CD4-positive, alpha-beta T cell treated with Interleukin-6 at 100 ng/mL for 8 hours (primary cell): ENCODE measurements around the gene SYT13.

Source experiments
- DNase-seq: peaks from one replicate; pipeline ENCODE4 v3.0.0-alpha.2; 2020; ENCODE audit warnings: mixed read lengths, low spot score

The SYT13 gene

DNA sequence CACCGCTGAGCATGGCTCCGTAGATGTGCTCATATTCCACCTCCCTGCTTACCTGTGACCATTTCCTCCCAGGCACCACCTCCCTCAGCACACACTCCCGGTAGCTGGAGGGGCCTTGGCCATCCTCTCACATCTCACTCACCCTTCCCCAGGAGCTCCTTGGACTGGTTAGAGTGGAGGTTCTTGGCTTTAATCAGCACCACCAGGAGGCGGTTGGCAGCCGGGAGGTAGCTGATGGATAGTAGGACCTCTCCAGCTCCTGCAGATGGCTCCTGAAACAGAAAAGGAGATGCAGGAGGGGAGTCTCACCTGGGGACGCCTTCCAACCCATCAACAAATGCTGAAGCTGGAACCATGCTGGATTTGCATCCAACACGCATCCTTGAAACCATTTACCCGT lies 39.9 kb downstream of the SYT13 start:
- no peak for DNase-seq

DNA sequence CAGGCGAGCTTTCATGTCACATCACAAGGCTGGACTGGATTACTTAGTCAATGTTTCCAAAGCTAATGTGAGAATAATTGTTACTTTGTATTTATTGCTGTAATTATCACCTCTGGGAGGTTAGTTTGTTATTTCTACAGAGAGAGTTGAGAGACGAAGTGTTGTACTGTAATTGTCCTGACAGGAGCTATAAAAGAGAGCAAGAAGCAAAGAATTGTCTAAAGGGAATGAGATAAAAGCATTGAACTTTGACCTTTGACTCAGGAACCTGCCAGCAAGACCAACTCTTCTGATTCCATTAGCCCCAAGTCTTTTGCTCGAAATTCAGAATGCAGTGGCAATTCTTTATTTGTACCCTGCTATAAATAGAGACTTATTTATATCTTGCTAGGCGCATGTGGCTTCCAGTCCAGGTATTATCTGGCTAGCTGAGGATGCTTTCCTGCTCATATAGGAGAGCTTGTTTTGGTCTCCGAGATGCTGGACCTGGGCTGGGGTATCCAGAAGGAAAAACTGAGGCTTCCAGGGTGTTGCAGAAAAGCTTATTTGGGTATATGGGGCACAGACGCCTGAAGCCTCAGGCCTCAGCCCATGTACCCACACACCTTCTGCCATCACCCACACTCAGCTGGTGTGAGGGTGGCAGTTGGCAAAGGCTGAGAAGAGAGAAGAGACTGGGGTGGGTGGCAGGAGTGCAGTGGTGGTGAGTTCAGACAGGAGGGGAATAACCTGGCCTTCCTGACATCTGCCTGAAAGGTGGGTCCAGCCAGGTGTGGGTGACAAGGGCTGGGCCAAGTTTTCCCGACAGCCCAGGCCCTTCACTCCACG lies 40.7 kb downstream of the SYT13 start:
- no peak for DNase-seq

DNA sequence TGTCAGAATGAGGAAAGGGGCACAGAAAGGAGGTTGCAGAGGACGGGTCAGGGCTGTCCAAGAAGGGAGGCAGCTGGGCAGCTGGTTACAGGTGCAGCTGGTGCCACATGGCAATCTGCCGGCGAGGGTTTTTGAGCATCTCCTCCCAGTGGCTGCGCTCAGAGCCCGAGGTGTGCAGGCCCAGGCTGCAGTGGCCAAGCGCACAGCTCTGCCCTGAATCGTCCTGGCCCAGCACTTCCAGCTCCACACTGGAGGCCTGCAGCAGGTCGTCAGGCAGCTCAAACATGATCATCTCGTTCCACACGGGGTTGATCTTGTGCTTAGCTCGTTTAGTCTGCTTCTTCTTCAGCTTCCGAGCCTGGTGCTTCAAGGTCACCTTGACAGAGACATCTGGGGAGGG lies 42.2 kb downstream of the SYT13 start:
- no peak for DNase-seq

DNA sequence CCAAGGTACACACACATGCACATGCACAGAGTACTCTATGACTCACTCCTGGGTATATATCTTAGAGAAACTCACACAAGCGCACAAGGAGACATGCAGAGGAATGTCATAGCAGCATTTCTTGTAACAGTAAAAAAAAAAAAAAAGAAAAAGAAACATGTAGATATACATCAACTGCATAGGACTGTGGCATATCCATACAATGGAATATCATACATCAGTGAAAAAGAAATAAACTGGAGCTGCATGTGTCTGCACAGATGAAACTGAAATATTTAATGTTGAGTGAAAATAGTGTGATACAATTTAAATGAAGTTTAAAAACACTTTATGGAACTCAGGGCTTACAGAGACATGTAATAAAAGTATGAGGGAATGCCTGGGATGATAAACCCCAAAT lies 46.4 kb downstream of the SYT13 start:
- DNase-seq = no peak

DNA sequence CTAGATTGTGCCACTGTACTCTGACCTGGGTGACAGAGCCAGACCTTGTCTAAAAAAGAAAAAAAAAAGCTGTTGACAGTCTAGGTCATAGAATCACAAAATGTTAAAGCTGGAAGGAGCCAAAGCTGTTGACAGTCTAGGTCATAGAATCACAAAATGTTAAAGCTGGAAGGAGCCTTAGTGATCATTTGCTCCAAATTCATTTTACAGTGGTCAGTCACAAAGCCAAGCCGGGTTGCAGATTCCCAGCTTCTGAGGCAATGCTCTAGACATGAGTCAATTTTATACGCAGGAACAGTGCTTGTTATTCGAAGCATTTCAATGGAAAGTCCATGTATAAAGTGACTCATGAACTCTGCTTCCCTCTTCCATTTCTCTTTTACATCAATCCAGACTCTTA lies 47.4 kb downstream of the SYT13 start:
- no peak for DNase-seq

DNA sequence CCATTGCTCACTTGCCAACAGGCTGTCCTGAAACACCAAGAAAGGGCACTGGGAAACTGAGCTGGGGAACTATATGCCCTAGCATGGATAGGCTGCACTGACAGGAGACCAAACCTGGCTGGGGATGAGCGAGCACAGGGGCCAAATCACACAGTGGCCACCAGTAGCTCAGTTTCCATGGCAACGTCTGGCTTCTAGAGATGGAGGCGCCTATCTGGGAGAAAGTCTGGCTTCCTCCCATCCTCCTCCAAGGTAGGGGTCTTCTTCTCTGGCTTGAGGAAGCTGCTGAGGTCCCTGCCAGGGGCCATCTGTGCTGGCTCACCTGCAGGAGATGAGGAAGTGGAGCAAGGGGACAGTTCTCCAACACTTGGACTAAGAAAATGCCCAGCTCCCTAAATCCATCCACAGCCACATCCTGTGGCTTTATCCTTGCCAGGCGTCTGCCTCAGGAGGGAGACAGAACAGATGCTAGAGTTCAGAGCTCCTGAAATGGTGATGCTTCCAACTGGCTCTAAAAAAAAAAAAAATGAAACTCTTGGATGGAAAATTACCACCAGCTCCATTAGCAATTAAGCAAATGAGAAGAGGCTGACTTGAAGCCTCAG lies 48.3 kb downstream of the SYT13 start:
- DNase-seq = no peak

DNA sequence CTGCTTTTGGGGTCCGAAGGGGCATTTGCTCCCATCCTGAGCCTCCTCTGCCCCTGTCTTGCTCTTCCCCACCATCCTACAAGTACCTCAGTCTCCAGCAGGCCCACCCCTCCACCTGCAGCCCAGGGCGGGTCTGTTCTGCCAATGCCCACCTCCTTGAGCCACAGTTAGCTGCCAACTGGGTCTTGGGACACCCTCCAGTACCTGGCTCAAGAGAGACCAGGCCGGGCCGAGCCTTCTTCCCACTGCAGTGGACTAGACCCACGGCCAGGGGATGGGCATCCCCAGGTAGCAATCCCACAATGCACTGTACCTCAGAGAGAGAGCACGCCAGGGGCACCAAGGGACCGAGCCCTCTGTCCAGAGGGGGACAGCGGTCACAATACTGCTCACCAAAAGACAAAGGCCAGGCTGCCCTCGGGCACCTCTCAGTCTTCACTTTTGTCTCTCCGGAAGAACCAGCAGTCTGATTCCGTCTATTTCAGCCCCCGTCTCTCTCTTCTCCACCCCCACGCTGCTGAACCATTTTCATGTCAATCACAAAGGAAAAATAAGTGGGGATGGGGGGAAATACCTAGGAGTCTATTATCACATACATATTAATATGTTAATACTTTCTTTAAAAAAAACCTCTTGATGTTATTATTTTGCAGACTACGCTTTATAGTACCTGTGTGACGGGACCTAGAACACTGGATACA lies 51.7 kb downstream of the SYT13 start:
- DNase-seq = no peak

DNA sequence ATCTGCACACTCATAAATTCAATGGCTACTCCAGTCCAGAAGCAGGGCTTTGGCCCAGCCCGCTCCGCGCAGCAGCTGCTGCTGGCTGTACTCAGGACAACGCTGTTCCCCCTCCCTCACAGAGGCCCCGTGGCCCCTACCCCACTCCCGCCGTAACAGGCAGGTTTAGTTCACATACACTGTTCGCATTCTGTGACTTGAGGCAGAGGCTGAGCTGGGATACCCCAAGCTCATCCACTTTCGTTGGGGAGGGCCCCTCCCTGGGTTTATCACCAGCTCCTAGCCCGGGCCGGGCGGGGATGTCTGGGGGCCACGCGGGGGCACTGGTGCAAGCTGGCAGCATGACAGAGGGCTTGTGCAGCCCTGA lies 52.4 kb downstream of the SYT13 start:
- DNase-seq = no peak

DNA sequence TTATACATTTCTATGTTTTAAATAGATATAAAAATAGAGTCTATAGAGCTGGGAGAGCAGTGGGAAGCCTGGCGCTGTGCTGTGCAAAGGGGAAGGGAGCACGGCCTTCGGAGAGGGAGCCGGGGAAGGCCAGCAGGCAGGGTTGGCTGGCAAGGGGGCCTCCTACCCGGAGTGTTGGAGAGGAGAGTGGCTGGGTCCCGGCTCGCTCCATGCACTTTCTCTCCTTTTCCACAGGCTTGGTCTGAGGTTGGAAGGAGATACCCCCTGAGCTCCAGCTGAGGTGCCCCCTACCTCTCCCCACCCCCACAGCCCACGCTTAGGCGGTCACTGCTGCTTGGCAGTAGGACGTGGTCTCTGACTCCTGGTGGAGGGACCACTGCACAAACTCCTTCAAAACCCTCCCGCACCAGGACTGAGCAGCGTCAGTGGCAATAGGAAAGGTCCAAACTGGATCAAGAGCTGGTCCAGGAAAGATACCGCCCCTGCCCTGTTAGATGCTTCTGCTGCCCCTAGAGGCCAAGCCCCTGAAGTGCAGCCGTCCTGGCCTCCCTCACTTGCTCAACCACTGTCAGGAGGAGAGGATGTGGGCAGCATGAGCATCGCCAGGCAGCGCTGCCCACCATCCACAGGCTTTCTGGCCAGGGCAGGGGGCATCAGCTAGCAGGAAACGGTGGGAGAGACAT lies 52.9 kb downstream of the SYT13 start:
- DNase-seq = peak; percentile 39

DNA sequence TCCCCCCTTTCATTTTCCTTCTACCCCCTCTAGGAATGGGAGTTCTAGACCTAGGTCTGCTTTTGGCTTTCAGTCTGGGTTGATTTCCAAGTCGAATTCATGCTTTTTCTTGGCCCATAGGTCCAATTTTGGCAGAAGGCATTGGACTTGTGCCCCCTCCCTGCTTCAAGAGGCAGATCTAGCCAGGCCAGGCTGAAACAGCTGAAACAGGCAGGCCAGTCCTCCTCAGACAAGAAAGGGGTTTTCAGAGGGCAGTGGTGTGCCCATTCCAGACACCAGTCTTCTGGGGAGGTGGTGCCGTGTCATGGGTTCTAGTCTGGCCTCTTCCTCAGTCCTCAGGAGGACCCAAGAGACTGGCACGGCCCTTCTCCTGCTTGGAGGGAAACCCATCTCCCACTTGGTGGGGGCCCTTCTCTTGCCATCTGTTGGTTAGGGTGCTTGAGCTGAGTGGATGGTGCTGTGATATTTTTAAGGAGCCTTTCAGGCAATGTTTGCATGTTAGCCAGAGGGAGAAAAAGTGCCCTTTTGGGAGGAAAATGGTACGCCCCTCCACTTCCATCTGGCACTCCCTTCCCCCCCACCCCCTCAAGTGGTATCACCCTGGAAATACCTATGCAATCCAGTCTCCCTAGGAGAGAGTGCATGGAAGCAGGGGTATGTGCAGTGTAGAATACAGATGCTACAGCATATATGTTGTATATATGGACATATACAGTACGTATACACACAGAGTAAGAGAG lies 53.6 kb downstream of the SYT13 start:
- DNase-seq = no peak

DNA sequence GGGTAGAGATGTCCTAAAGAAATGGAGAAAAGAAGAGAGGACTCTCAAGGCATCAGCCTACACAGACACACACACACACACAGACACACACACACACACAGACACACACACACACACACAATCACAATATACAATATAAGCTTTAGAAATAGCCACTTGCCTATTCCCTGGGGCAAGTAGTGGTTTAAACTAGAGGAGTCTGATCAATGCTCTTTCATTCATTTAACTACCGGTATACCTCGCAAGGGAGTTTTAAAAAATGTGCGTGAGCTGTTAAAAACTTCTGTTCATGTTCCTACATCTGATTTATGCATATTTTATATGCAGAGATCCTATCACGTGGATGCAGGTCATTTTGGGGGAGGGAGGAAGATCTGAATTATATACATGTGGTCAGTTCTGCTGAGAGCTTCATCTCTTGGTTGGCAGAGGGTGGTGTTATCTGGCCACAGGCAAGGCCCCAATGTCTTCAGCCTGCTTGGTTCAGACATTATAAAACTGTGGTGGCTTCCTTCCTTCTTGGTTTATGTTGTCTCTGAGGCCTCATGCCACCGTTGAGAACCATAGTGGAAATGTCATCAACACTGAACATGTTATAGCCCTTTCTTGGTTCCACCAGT lies 56.6 kb downstream of the SYT13 start:
- DNase-seq = no peak

DNA sequence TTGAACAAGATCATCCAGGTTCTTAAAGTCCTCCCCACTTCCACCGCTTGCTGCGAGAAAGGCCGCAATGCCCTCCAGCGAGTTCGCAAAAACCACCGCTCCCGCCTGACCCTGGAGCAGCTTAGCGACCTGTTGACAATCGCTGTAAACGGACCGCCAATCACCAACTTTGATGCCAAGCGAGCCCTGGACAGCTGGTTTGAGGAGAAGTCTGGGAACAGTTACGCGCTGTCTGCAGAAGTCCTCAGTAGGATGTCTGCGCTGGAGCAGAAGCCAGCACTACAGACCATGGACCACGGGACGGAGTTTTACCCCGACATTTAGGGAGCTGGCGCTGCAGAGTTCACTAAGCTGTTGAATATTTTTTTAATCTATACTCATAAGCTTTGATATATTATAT lies 58.3 kb downstream of the SYT13 start:
- DNase-seq = no peak

DNA sequence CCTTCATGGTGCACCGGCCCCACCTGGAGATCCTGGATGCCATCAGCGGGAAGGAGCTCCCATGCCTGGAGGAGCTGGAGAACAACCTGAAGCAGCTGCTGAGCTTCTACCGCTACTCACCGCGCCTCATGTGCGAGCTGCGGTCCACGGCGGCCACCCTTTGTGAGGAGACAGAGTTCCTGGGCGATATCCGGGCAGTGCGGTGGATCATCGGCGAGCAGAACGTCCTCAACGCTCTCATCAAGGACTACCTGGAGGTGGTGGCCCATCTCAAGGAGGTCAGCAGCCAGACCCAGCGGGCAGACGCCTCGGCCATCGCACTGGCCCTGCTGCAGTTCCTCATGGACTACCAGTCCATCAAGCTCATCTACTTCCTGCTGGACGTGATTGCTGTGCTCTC lies 59.2 kb downstream of the SYT13 start:
- no peak for DNase-seq

DNA sequence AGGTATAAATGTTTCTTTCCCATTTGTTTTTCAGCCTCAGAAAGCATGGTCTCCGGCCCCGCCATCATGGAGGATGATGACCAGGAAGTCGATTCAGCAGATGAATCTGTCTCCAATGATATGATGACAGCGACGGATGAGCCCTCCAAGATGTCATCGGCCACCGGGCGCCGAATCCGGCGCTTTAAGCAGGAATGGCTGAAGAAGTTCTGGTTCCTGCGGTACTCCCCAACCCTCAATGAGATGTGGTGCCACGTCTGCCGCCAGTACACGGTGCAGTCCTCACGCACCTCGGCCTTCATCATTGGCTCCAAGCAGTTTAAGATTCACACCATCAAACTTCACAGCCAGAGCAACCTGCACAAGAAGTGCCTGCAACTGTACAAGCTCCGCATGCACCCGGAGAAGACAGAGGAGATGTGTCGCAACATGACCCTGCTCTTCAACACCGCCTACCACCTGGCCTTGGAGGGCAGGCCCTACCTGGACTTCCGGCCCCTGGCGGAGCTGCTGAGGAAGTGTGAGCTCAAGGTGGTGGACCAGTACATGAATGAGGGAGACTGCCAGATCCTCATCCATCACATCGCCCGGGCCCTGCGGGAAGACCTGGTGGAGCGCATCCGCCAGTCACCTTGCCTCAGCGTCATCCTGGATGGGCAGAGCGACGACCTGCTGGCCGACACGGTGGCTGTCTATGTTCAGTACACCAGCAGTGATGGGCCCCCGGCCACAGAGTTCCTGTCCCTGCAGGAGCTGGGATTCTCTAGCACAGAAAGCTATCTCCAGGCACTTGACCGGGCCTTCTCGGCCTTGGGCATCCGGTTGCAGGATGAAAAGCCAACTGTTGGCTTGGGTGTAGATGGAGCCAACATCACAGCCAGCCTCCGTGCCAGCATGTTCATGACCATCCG lies 59.9 kb downstream of the SYT13 start:
- no peak for DNase-seq

DNA sequence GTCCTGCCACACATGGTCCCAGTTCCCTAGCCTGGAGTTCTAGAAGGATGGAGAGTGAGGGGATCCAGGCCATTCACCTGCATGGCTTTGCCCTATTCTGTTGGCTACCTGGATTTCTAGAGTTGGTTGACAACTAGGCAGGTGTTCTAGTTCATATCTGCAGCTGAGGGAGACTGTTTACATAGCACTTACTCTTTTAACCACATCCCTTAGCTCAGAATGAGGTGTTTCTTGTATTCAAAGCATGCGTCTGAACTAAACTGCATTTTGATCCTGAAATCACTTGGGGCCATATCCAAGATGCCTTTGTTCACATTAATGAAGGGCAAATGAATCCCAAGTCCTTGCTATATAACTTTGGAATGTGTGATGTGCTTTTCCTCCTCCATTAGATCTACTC lies 60.9 kb downstream of the SYT13 start:
- DNase-seq = no peak

DNA sequence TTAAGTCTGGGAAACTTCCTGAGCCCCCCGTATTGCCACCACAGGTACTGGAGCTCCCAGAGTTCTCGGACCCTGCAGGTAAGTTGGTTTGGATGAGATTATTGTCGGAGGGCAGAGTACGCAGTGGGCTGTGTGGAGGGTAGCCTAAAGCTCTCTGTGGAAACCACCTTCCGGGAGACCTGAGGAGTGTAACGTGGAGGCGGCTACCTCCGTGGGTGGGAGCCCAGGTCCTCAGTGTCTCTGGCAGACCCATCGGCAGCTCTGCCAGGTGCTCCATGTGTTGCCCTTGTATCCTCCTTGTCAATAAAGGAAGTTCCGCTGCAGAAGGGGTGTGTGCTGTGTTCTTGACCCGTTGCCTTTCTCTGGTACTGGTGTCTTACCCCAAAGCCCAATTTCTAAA lies 61.4 kb downstream of the SYT13 start:
- DNase-seq = no peak

DNA sequence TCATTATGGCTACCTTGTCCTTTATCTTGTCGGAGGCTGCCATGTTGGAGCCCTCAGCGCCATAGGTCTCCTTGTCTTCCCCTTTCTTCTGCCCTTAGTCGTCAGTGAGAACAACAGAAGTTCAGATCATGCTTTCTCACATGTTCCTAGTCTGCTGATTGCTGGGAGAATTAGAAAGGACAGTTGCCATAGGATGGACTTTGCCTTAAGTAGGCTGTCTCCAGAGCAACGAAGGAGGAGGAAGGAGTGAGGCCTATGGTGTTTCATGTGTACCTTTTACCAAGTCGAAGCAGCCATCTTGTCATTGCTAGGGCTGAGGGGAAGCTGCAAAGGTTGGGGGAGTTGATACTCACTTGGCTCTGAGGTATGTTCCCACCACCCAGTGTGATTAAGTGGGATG lies 62.6 kb downstream of the SYT13 start:
- no peak for DNase-seq

DNA sequence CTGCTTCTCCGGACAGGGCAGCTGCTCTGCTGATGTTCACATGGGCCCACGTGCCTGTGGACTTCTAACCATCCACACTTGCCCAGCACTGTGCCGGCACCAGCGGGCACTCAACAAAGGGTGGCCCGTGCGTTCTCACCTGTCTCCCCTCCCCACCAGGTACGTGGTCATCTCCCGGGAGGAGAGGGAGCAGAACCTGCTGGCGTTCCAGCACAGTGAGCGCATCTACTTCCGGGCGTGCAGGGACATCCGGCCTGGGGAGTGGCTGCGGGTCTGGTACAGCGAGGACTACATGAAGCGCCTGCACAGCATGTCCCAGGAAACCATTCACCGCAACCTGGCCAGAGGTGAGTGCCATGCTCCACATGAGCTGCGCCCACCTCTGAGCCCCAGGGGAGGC lies 66.7 kb downstream of the SYT13 start:
- DNase-seq = no peak

DNA sequence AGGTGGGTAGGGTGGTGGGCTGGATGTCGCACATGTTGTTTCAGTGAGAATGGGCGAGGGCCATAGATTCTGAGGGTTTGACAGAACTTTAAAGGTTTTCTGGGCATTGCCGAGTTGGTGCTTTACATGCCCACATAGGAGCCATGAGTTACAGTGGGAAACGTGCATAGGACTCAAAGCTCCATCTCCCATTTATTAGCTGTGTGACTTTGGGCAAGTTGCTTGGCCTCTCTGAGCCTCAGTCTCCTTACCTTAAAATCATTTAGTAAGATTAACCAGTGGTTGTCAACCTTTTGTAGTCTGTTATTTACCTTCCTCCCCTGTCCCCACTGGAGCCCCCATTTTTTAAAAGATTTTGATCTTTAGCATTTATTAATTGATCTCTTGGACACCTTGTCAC lies 67.4 kb downstream of the SYT13 start:
- no peak for DNase-seq

DNA sequence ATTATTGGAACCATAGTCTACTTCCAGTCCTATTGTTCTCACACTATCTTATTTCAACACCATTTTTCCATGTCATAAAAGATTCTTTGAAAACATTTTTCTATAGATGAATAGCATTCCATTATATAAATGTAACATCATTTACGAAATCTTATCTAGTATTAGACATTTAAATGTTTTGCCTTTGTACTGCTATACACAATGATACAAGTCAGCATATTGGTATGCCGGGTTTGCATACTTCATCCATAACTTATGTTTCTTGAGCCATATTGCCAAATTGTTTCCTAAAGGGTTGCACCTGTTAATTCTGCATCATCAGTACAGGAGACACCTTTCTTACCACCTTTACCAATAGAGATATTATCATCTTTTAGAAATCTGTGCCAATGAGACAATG lies 68.2 kb downstream of the SYT13 start:
- DNase-seq = no peak

DNA sequence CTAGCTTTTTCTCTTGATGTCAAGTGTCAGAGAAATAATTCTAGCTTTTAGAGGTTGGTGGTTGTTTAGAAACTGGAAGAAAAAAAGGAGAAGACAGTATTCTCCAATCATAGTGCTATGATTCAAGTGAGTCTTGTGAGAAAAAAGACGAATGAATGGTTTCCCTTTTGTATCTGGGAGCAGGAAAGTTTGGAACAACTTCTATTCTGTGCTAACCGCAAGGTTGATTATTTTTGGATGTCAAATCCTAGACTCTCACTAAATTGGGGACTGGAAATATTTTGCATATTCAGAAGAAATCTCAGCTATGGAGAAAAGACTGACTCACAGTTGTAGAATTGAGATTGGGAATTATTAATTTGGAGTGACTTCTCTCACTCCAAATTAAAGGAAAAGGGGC lies 69.2 kb downstream of the SYT13 start:
- DNase-seq = no peak
